Neural crest cell (in vitro differentiated cells): ENCODE data around the gene SMO. TPM values are rescaled to one million over a fixed set of nuclear protein-coding genes. Genes with fewer than 3 reads are reported as not detected.

ENCODE experiments used
- DNase-seq: peaks from one replicate; pipeline ENCODE4 v3.0.0; 2021; ENCODE audit warnings: low read depth, mixed read lengths, low spot score
- H3K27ac Mint-ChIP-seq: one replicate; pipeline ENCODE4 v1.8.0; 2021; ENCODE audit warnings: mild to moderate bottlenecking, mixed read lengths; ENCODE audit not compliant: unreplicated experiment
- H3K27me3 Mint-ChIP-seq: 2 replicates; pipeline ENCODE4 v1.8.0; 2021; ENCODE audit warnings: low read depth, mild to moderate bottlenecking, mixed read lengths
- H3K36me3 Mint-ChIP-seq: 2 replicates; pipeline ENCODE4 v1.8.0; 2021; ENCODE audit warnings: low read depth, mild to moderate bottlenecking, mixed read lengths
- H3K4me1 Mint-ChIP-seq: 2 replicates; pipeline ENCODE4 v1.8.0; 2021; ENCODE audit warnings: mixed read lengths
- H3K4me3 Mint-ChIP-seq: one replicate; pipeline ENCODE4 v1.8.0; 2021; ENCODE audit warnings: mild to moderate bottlenecking, mixed read lengths
- H3K9me3 Mint-ChIP-seq: 2 replicates; pipeline ENCODE4 v1.8.0; 2021; ENCODE audit warnings: mixed read lengths
- CTCF ChIP-seq: fragments of 200-600 bp; sonication (generic); conservative IDR thresholded peaks from 2 replicates; pipeline ENCODE4 v1.5.0; 2021; ENCODE audit warnings: antibody characterized with exemption, mild to moderate bottlenecking
- total RNA-seq: library from RNA; stranded (reverse); gene quantifications from 2 replicates; pipeline ENCODE4 v1.2.1, GENCODE V29; 2021

Gene SMO
- total RNA-seq, 1 donor from 2014 or later, result 119 TPM

- Mint-ChIP-seq H3K36me3 (peaks cover 13% of the 10 kb centered on the region), H3K27ac (peak overlapping the region; percentile 95), H3K9me3 (no peaks in the 10 kb centered on the region), H3K4me3 (peak overlapping the region; percentile 95), H3K4me1 (peaks cover 37% of the 10 kb centered on the region), H3K27me3 (no peaks in the 10 kb centered on the region)
- no peak for TF ChIP-seq CTCF
- no peak for DNase-seq
Measured at GRCh38 chr7:129189661-129190310, 1.4 kb downstream of the SMO start.

GRCh38 chr7:129191272-129191671 is 2.8 kb downstream of the SMO start:
- Mint-ChIP-seq H3K36me3 (peaks cover 15% of the 10 kb centered on the region), H3K27me3 (no peaks in the 10 kb centered on the region), H3K4me1 (peaks cover 37% of the 10 kb centered on the region), H3K27ac (no peak overlapping the region), H3K9me3 (no peaks in the 10 kb centered on the region), H3K4me3 (peak overlapping the region; percentile 71)
- no peak for TF ChIP-seq CTCF
- no peak for DNase-seq

GRCh38 chr7:129193892-129194291 is 5.5 kb downstream of the SMO start:
- Mint-ChIP-seq H3K4me1 (peaks cover 29% of the 10 kb centered on the region), H3K27me3 (no peaks in the 10 kb centered on the region), H3K27ac (no peak overlapping the region), H3K9me3 (no peaks in the 10 kb centered on the region), H3K36me3 (peaks cover 18% of the 10 kb centered on the region), H3K4me3 (no peak overlapping the region)
- no peak for DNase-seq
- TF ChIP-seq CTCF, result no peak

- peaks cover 11% of the 10 kb centered on the region for H3K36me3 Mint-ChIP-seq
- no peaks in the 10 kb centered on the region for H3K27me3 Mint-ChIP-seq
- no peak overlapping the region for H3K4me3 Mint-ChIP-seq
- TF ChIP-seq CTCF, result no peak
- no peaks in the 10 kb centered on the region for H3K9me3 Mint-ChIP-seq
- no peak overlapping the region for H3K27ac Mint-ChIP-seq
- peaks cover 11% of the 10 kb centered on the region for H3K4me1 Mint-ChIP-seq
- no peak for DNase-seq
Measured at GRCh38 chr7:129197771-129198170, 9.3 kb downstream of the SMO start.

GRCh38 chr7:129199406-129199805 is 11.0 kb downstream of the SMO start:
- H3K27ac Mint-ChIP-seq, result no peak overlapping the region
- TF ChIP-seq CTCF, result no peak
- H3K4me3 Mint-ChIP-seq, result no peak overlapping the region
- H3K4me1 Mint-ChIP-seq, result peaks cover 12% of the 10 kb centered on the region
- H3K9me3 Mint-ChIP-seq, result no peaks in the 10 kb centered on the region
- DNase-seq, result no peak
- H3K27me3 Mint-ChIP-seq, result no peaks in the 10 kb centered on the region
- peaks cover 11% of the 10 kb centered on the region for H3K36me3 Mint-ChIP-seq
